ENCODE measurements around the gene GPR31.

Gene GPR31

GRCh38 chr6:167140589-167141474, 16.9 kb downstream of the GPR31 start:
- DNase-seq (ENCODE audit: low read depth, low spot score), result no peak

GRCh38 chr6:167139761-167140160, 18.0 kb downstream of the GPR31 start:
- DNase-seq (ENCODE audit: low read depth, low spot score), result no peak

GRCh38 chr6:167137881-167138280, 19.9 kb downstream of the GPR31 start:
- no peak for DNase-seq (ENCODE audit: low read depth, low spot score)

- no peak for DNase-seq (ENCODE audit: low read depth, low spot score)
These were observed 20.7 kb downstream of the GPR31 start for GRCh38 chr6:167137081-167137480.

- no peak for DNase-seq (ENCODE audit: low read depth, low spot score)
These were observed 21.4 kb downstream of the GPR31 start for GRCh38 chr6:167136376-167136775.

- DNase-seq (ENCODE audit: low read depth, low spot score), result no peak
These were observed 23.1 kb downstream of the GPR31 start for GRCh38 chr6:167134448-167135328.

GRCh38 chr6:167130712-167131684, 26.8 kb downstream of the GPR31 start:
- no peak for DNase-seq (ENCODE audit: low read depth, low spot score)

GRCh38 chr6:167130008-167130677, 27.6 kb downstream of the GPR31 start:
- DNase-seq (ENCODE audit: low read depth, low spot score), result no peak

- no peak for DNase-seq (ENCODE audit: low read depth, low spot score)
These were observed 28.2 kb downstream of the GPR31 start for GRCh38 chr6:167129562-167129961.

GRCh38 chr6:167129159-167129558, 28.6 kb downstream of the GPR31 start:
- no peak for DNase-seq (ENCODE audit: low read depth, low spot score)

GRCh38 chr6:167127785-167128531, 29.8 kb downstream of the GPR31 start:
- no peak for DNase-seq (ENCODE audit: low read depth, low spot score)

GRCh38 chr6:167125855-167126349, 31.9 kb downstream of the GPR31 start:
- DNase-seq (ENCODE audit: low read depth, low spot score), result no peak

- no peak for DNase-seq (ENCODE audit: low read depth, low spot score)
These were observed 32.4 kb downstream of the GPR31 start for GRCh38 chr6:167125410-167125809.

GRCh38 chr6:167124753-167125152, 33.0 kb downstream of the GPR31 start:
- no peak for DNase-seq (ENCODE audit: low read depth, low spot score)

GRCh38 chr6:167122827-167123657, 34.7 kb downstream of the GPR31 start, which contains the start of gene CCR6:
CCR6 (plus strand) TSS chr6:167123096; CDS start chr6:167136135, 13,039 bp downstream.
- DNase-seq (ENCODE audit: low read depth, low spot score), result no peak

- DNase-seq (ENCODE audit: low read depth, low spot score), result no peak
These were observed 35.5 kb downstream of the GPR31 start for GRCh38 chr6:167122041-167122826.

GRCh38 chr6:167121335-167121841, 36.4 kb downstream of the GPR31 start:
- no peak for DNase-seq (ENCODE audit: low read depth, low spot score)

- no peak for DNase-seq (ENCODE audit: low read depth, low spot score)
These were observed 37.2 kb downstream of the GPR31 start for GRCh38 chr6:167120583-167120903.

Data from iPS DF 19.7 (cell line).